ENCODE results near the gene TRAF1. TPM values are rescaled to one million over a fixed set of nuclear protein-coding genes. Genes with fewer than 3 reads are reported as not detected.

Gene TRAF1
- total and polyA plus RNA-seq, 10 of the 15 experiments (the other 5 are each of a cell fraction or from before 2014, with no cell fraction given), result 13.8 to 163 (median 128) TPM

- peak; percentile 97 for TF ChIP-seq ZBED1 (IDR thresholded peaks at IDR 0.05; ENCODE audit: borderline replicate concordance)
- peak; percentile 89 for TF ChIP-seq ZNF687 (IDR thresholded peaks at IDR 0.05)
- TF ChIP-seq CREM (IDR thresholded peaks at IDR 0.05; ENCODE audit: low read depth), result peak; percentile 82
- TF ChIP-seq SUPT20H (IDR thresholded peaks at IDR 0.05; ENCODE audit: borderline replicate concordance, control insufficient read depth, low read depth, low read length), result no peak
- peak; percentile 58; the same call in 1 of the 2 replicates for TF ChIP-seq CBFB (IDR thresholded peaks at IDR 0.05; ENCODE audit: low read depth)
- TF ChIP-seq TCF3 (IDR thresholded peaks at IDR 0.05; ENCODE audit: borderline replicate concordance, insufficient read depth, low read depth, low read length), result 0 out of 2 replicates have a peak, but pooled peaks have one; percentile 58
- no peak for TF ChIP-seq TARDBP (IDR thresholded peaks at IDR 0.05; ENCODE audit: borderline replicate concordance)
- TF ChIP-seq CBX5 (IDR thresholded peaks at IDR 0.05; ENCODE audit: low read depth), result no peak
- no peak for TF ChIP-seq E2F4 (IDR thresholded peaks at IDR 0.05; ENCODE audit: low read depth, low read length)
- no peak for TF ChIP-seq MAX (IDR thresholded peaks at IDR 0.05; ENCODE audit: low read depth, low read length)
- TF ChIP-seq SUZ12 (IDR thresholded peaks at IDR 0.05; ENCODE audit: unreplicated experiment), result no peak
- TF ChIP-seq LARP7 (IDR thresholded peaks at IDR 0.05), result no peak
- peak; percentile 91 for TF ChIP-seq SMAD5 (IDR thresholded peaks at IDR 0.05; ENCODE audit: low read depth)
- TF ChIP-seq BHLHE40 (IDR thresholded peaks at IDR 0.05; ENCODE audit: borderline replicate concordance in 1 of 2, low read depth in 2 of 2, low read length in 1 of 2), result peak; percentile 78 to 80
- TF ChIP-seq STAT1 (conservative IDR thresholded peaks at IDR 0.05), result no peak
- TF ChIP-seq SRF (IDR thresholded peaks at IDR 0.05; ENCODE audit: low read depth in 2 of 2, low read length in 2 of 2), result no peak
- TF ChIP-seq YBX1 (IDR thresholded peaks at IDR 0.05), result no peak
- TF ChIP-seq RCOR1 (conservative IDR thresholded peaks at IDR 0.05; ENCODE audit: low read depth, low read length), result 0 out of 2 replicates have a peak, but pooled peaks have one; percentile 60
- TF ChIP-seq MEF2A (IDR thresholded peaks at IDR 0.05; ENCODE audit: insufficient read depth, low read depth, low read length), result peak; percentile 98
- no peak for TF ChIP-seq ZBTB33 (IDR thresholded peaks at IDR 0.05)
- peak; percentile 90 for TF ChIP-seq SPI1 (IDR thresholded peaks at IDR 0.05; ENCODE audit: borderline replicate concordance, insufficient read depth, low read depth, low read length)
- TF ChIP-seq MEF2B (IDR thresholded peaks at IDR 0.05; ENCODE audit: partially characterized antibody, poor library complexity, severe bottlenecking), result peak; percentile 88
These were observed 4.9 kb upstream of the TRAF1 start (continued) for GRCh38 chr9:120931231-120932085.
